Measurements from ENCODE around the gene ZDBF2. TPM values are rescaled to one million over a fixed set of nuclear protein-coding genes. Genes with fewer than 3 reads are reported as not detected.

Gene ZDBF2
- total and polyA plus RNA-seq, 2 donors (not counting 1 experiment from before 2014, with no cell fraction given): 6.3 to 11.6 TPM

DNA sequence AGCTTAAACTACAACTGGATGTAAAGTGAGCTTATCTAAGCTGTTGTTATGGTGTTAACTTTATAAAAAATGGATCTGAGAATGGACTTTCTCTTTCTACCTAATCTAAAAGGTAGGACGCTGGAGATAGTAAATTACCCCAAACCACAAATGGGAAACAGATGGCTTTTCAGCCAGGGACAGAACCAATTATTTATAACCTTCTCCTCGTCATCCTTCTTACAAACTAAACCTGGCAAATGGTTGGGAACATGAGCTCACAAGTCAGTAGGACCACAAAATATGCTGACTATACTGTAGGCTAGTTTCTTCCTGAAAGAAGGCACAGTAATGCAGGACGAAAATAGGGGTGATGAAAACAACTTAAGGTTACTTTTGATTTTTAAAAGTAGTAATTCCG lies 32.7 kb upstream of the ZDBF2 start:
- Histone ChIP-seq H3K27ac (ENCODE audit: insufficient read depth, low read length) (no peak overlapping the region), H3K4me2 (ENCODE audit: extremely low read depth, insufficient read depth, low read length) (no peak overlapping the region), H3K4me3 (replicated peaks in 1 of 4; ENCODE audit: control extremely low read depth in 1 of 4, insufficient read depth in 1 of 4, low read depth in 3 of 4, low read length in 4 of 4) (no peak overlapping the region), H3K9ac (ENCODE audit: insufficient read depth, low read length) (no peak overlapping the region), H3K9me3 (ENCODE audit: control insufficient read depth, insufficient read depth, low read depth, low read length) (no peaks in the 10 kb centered on the region), H3K36me3 (ENCODE audit: control insufficient read depth, insufficient read depth, low read length) (no peaks in the 10 kb centered on the region), H3K27me3 (ENCODE audit: control insufficient read depth, insufficient read depth, low read length) (no peaks in the 10 kb centered on the region), H3K4me1 (ENCODE audit: control insufficient read depth, extremely low read depth, insufficient read depth, low read length) (no peaks in the 10 kb centered on the region), H3K79me2 (ENCODE audit: control insufficient read depth, insufficient read depth, low read length) (no peaks in the 10 kb centered on the region), H2AFZ (ENCODE audit: low read length) (no peak overlapping the region), H4K20me1 (ENCODE audit: control insufficient read depth, extremely low read depth, insufficient read depth, low read length) (no peaks in the 10 kb centered on the region)
- DNase-seq (ENCODE audit: low read depth in 2 of 2): peak in 1 of 2 donors; percentile 25
- TF ChIP-seq CTCF (conservative IDR thresholded peaks at IDR 0.05 in 1 of 2, IDR thresholded peaks at IDR 0.05 in 1 of 2; ENCODE audit: low read depth in 1 of 2, low read length in 2 of 2) (no peak), EZH2 (IDR thresholded peaks at IDR 0.05; ENCODE audit: low read length, missing control alignments) (no peak)

- Histone ChIP-seq H3K4me3 (replicated peaks in 1 of 4; ENCODE audit: control extremely low read depth in 1 of 4, insufficient read depth in 1 of 4, low read depth in 3 of 4, low read length in 4 of 4) (no peak overlapping the region), H3K4me2 (ENCODE audit: extremely low read depth, insufficient read depth, low read length) (no peak overlapping the region), H2AFZ (ENCODE audit: low read length) (no peak overlapping the region), H3K9ac (ENCODE audit: insufficient read depth, low read length) (no peak overlapping the region), H3K79me2 (ENCODE audit: control insufficient read depth, insufficient read depth, low read length) (no peaks in the 10 kb centered on the region), H3K27me3 (ENCODE audit: control insufficient read depth, insufficient read depth, low read length) (no peaks in the 10 kb centered on the region), H3K9me3 (ENCODE audit: control insufficient read depth, insufficient read depth, low read depth, low read length) (no peaks in the 10 kb centered on the region), H3K27ac (ENCODE audit: insufficient read depth, low read length) (no peak overlapping the region), H4K20me1 (ENCODE audit: control insufficient read depth, extremely low read depth, insufficient read depth, low read length) (no peaks in the 10 kb centered on the region), H3K36me3 (ENCODE audit: control insufficient read depth, insufficient read depth, low read length) (no peaks in the 10 kb centered on the region), H3K4me1 (ENCODE audit: control insufficient read depth, extremely low read depth, insufficient read depth, low read length) (no peaks in the 10 kb centered on the region)
- DNase-seq (ENCODE audit: low read depth in 2 of 2): no peak
- TF ChIP-seq EZH2 (IDR thresholded peaks at IDR 0.05; ENCODE audit: low read length, missing control alignments) (no peak), CTCF (conservative IDR thresholded peaks at IDR 0.05 in 1 of 2, IDR thresholded peaks at IDR 0.05 in 1 of 2; ENCODE audit: low read depth in 1 of 2, low read length in 2 of 2) (no peak)
Measured at GRCh38 chr2:206245265-206245672, 29.2 kb upstream of the ZDBF2 start.

DNA sequence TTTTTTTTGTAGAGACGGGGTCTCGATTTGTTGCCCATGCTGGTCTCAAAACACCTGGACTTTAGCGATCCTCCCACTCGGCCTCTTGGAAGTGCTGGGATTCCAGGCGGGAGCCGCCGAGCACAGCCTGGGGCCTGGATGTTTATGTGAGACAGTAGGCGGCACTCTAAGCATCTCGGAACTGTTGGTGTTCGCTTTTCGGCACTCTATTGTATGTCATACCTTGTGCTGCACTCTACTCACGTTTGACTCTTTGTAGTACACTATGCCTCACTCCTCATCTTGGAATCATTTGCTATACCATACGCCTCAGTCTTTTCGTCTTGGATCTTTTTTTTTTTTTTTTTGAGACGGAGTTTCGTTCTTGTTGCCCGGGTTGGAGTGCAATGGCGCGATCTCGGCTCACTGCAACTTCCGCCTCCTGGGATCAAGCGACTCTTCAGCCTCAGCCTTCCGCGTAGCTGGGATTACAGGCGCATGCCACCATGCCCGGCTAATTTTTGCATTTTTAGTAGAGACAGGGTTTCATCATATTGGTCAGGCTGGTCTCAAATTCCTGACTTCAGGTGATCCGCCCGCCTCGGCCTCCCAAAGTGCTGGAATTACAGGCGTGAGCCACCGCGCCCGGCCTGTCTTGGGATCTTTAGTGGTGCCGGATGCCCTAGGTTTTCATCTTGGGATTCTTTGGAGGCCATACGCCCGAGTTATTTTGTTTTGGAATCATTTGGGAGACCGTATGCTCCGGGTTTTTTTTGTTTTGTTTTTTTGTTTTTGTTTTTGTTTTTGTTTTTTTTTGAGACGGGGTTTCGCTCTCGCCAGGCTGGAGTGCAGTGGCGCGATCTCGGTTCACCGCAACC lies 24.2 kb upstream of the ZDBF2 start:
- TF ChIP-seq EZH2 (IDR thresholded peaks at IDR 0.05; ENCODE audit: low read length, missing control alignments) (no peak), CTCF (conservative IDR thresholded peaks at IDR 0.05 in 1 of 2, IDR thresholded peaks at IDR 0.05 in 1 of 2; ENCODE audit: low read depth in 1 of 2, low read length in 2 of 2) (peak in 1 of 2 donors; percentile 29)
- peak in 1 of 2 donors; percentile 31 for DNase-seq (ENCODE audit: low read depth in 2 of 2)
- H3K27me3 ChIP-seq (ENCODE audit: control insufficient read depth, insufficient read depth, low read length): peaks cover 12% of the 10 kb centered on the region
- H3K9ac ChIP-seq (ENCODE audit: insufficient read depth, low read length): no peak overlapping the region
- H3K36me3 ChIP-seq (ENCODE audit: control insufficient read depth, insufficient read depth, low read length): no peaks in the 10 kb centered on the region
- no peaks in the 10 kb centered on the region for H3K79me2 ChIP-seq (ENCODE audit: control insufficient read depth, insufficient read depth, low read length)
- no peaks in the 10 kb centered on the region for H3K4me1 ChIP-seq (ENCODE audit: control insufficient read depth, extremely low read depth, insufficient read depth, low read length)
- H4K20me1 ChIP-seq (ENCODE audit: control insufficient read depth, extremely low read depth, insufficient read depth, low read length): no peaks in the 10 kb centered on the region
- peak overlapping the region; percentile 37 for H2AFZ ChIP-seq (ENCODE audit: low read length)
- H3K4me3 ChIP-seq (replicated peaks in 1 of 4; ENCODE audit: control extremely low read depth in 1 of 4, insufficient read depth in 1 of 4, low read depth in 3 of 4, low read length in 4 of 4): peak overlapping the region in 2 of 4 experiments; percentile 34 to 68
- peak overlapping the region; percentile 52 for H3K4me2 ChIP-seq (ENCODE audit: extremely low read depth, insufficient read depth, low read length)
- H3K27ac ChIP-seq (ENCODE audit: insufficient read depth, low read length): no peak overlapping the region
- H3K9me3 ChIP-seq (ENCODE audit: control insufficient read depth, insufficient read depth, low read depth, low read length): no peaks in the 10 kb centered on the region

Data from fibroblast of lung (primary cell).